HG03039 (cell line): ENCODE results near the gene CTIF.

Source experiments
- ATAC-seq: cut with Tn5 transposase; IDR thresholded peaks from one replicate; pipeline ENCODE4 v1.9.1; 2021; ENCODE audit warnings: mild to moderate bottlenecking, moderate library complexity; ENCODE audit not compliant: unreplicated experiment

The CTIF gene

GRCh38 chr18:48550101-48550729, 11.4 kb downstream of the CTIF start:
- no peak for ATAC-seq

DNA sequence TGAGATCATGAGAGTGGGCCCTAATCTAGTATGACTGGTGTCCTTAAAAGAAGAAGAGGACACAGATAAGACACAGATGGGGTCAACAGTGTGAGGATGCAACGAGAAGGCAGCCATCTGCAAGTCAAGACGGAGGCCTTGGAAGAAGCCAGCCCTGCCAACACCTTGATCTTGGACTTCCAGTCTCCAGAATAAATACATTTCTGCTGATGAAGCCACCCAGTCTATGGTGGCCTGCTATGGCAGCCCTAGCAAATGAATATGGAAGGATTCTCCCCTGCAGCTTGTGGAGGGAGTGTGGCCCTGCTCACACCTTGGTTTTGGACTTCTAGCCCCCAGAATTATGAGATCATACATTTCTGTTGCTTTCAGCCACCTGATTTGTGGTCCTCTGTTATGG, 12.3 kb downstream of the CTIF start:
- no peak for ATAC-seq

DNA sequence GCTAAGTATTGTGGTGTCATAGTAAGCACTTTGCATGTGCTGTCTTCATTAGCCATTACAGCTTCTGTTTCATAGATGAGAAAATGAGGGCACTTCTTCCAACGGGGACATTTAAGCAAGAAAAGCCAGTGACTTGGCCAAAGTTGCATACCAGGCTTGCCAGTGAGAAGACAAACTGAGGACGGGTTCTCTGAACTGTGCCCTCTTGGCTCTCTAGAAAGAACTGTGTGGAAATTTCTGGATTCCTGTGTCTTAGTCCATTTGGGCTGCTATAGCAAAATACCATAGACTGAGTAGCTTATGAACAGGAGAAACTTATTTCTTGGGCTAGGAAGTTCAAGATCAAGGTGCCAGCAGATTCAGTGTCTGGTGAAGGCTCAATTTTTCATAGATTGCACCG, 13.3 kb downstream of the CTIF start:
- ATAC-seq: no peak

DNA sequence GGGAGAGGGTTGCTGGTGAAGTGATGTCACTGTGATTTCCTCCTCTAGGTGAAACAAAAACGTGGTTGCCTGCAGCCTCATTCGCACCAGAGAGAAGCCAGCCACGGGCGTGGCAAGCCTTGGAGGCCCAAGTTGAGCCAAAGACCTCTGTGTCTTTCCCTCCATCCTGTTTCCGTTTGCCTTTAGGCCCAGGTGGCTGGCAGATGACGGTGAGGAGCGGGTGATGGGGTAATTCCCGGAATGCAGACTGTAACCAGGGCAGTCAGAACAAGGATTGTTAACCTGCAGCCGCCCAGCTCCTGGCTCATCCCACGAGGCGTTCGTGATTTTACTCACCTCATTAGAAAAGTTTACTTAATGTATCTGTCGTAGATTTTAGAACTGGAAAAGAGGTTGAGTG, 14.4 kb downstream of the CTIF start:
- no peak for ATAC-seq

DNA sequence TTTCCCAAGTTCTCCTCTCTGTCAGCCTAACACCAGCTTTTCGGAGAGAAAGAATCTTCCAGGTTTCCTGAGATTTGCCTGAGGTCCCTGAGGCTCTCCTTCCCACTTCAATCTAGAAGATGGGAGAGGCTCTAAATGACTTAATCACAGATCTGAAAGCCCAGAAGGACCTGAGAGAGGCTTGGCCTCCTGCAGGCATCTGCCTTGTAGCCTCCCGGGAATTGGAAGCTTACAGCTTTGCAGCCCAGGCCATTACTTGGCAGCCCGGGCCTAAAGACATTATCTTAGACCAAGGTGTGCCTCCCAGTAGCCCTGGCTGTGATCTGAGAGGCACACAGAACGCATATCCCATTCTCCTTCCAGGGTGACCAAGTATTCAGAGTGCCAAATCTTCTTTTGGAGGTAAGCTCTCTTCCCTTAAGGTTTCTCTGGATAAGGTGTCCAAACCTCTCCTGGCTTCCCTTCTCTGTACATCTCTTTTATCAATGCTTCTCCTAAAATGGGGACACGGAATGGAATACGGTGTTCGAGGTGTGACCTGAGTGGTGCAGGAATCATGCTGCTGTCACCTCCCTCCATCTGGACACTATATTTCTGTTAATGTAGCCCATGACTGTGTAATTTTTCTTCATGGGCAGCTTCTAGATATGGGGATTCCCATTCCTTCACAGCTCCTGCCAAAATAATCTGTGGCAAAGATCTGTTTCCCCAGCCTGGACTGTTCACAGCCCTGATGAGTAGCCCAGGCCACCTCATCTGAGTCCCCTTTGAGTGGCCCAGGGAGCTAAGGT, 16.0 kb downstream of the CTIF start:
- ATAC-seq: no peak

- no peak for ATAC-seq
Observed at GRCh38 chr18:48555465-48555995, 16.7 kb downstream of the CTIF start.

- no peak for ATAC-seq
Observed at GRCh38 chr18:48557640-48558174, 18.9 kb downstream of the CTIF start.

DNA sequence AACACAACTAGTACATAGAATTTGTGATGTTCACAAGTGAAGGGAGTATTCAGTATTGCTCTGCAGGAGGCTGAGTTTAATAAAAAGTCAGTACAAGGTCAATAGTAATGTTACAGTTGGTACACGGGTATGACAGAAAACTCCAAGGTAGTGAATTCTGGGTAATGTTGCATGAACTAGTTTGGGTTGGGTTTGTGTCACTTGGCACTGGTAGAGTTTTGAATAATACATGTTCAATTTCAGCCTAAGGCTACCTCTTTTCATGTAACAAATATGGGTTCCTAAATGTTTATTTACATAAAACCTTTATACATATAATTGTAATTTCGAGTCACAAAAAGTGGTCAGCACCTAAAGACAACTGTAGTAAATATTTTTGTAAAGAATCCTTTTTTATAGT, 19.4 kb downstream of the CTIF start:
- no peak for ATAC-seq

- ATAC-seq: no peak
Observed at GRCh38 chr18:48560491-48560890, 21.7 kb downstream of the CTIF start.

GRCh38 chr18:48562075-48562474, 23.2 kb downstream of the CTIF start:
- no peak for ATAC-seq

- ATAC-seq: no peak
Observed at GRCh38 chr18:48563027-48563426, 24.2 kb downstream of the CTIF start.

DNA sequence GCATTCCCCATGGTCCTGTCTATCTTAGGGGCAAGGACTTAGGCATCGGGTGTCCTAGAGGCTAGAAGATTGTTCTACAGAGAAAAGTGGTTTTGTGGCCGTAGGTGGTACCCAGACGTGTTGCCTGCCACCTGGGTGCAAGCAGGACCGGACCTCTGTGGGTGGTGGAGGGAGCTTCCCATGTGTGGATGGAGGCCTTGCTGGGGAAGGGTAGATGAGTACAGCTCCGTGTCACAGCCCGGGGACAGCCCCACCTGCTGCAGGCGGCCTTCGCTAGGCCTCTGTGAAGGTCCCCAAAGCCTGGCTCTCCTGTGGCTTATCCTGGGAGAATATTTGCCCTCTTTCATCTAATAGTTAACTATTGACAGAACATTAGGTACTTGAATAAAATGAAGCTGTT, 25.3 kb downstream of the CTIF start:
- ATAC-seq: no peak

- ATAC-seq: no peak
Observed at GRCh38 chr18:48565105-48565504, 26.3 kb downstream of the CTIF start.

GRCh38 chr18:48566589-48566988, 27.8 kb downstream of the CTIF start:
- no peak for ATAC-seq

DNA sequence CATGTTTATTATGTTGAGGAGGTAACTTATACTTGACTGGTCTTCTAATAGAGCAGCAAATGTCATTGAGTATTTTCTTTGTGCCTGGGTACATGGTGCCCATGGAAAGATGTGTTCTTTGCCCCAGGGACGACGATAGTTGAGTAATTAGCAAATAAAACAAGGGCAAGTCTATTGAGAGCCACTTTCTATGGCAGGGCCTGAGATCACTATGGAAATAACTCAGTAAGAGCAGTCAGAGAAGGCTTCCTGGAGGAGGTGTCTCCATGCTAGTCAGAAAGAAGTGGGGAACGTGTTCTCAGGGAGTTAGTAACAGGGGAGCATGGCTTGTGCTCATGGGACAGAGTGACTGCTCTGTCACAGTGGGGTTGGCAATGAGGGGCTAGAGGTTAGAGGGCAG, 28.6 kb downstream of the CTIF start:
- ATAC-seq: no peak

GRCh38 chr18:48569139-48569914, 30.5 kb downstream of the CTIF start:
- ATAC-seq: no peak

- no peak for ATAC-seq
Observed at GRCh38 chr18:48569915-48570264, 31.1 kb downstream of the CTIF start.

DNA sequence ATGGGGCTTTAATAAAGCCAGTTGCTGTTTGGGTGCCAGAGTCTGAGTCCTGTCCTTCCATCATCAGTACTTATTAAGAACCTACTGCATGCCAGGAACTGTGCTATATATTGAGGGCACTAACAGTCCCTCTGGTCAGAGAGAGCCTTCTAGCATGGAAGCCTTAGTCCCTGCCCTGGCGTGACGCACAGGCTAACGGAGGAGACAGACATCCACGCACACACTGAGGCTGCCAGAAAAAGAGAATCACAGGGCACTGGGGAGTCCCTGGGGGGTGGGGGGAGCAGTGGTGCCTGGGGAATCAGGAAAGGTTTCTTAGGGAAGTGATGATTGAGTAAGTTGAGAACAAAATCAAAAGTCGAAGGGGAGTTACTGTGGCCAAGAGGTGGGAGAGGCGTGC, 31.5 kb downstream of the CTIF start:
- no peak for ATAC-seq

- ATAC-seq: no peak
Observed at GRCh38 chr18:48571639-48572384, 33.0 kb downstream of the CTIF start.

DNA sequence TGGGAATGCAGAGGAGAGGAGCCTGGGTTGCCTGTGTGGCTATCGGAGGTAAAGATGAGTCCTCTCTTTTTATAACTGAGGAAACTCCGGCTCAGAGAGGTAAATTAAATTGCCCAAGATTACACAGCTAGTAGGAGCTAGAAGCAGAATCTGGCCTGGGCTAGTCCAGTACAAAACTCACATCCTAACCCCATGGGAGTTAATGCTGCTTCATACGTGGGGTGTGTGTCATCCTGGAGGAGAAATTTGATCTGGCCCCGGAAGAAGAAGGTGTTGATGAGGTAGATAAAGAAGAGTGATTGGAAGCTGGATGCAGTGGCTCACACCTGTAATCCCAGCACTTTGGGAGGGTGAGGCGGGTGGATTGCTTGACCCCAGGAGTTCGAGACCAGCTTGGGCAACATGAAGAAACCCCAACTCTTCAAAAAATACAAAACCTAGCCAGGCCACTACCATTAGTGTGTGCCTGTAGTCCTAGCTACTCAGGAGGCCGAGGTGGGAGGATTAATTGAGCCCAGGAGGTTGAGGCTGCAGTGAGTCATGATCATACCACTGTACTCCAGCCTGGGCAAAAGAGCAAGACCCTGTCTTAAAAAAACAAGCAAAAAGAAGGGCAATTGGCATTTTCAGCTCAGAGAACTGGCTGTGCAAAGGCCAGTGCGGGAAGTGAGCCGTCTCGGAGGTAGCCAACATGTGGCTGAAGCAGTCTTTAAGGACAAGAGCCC, 33.7 kb downstream of the CTIF start:
- ATAC-seq: no peak
